Stomach (tissue), 9 donors: ENCODE results near the gene UBQLN1. TPM values are rescaled to one million over a fixed set of nuclear protein-coding genes. Genes with fewer than 3 reads are reported as not detected.

Experiments used
- DNase-seq, 2 donors: peaks; one replicate each; pipeline versions ENCODE4 v3.0.0 to v3.0.0-alpha.2; 2013 to 2019
- H3K27ac ChIP-seq, 5 donors: fragments of 200-600 bp in 4 of 5; sonication (generic) in 4 of 5; one replicate each; pipeline ENCODE4 v1.5.1; 2013 to 2019; ENCODE audit warnings: mild to moderate bottlenecking in 1 of 5, moderate library complexity in 1 of 5
- H3K27me3 ChIP-seq, 3 donors: fragments of 200-600 bp; sonication (generic); one replicate each; pipeline ENCODE4 v1.5.1; 2017 to 2019; ENCODE audit warnings: mixed run types in 1 of 3
- H3K36me3 ChIP-seq, 4 donors: fragments of 200-600 bp; sonication (generic); 1 replicate in 3 of 4; 2 replicates in 1 of 4; pipeline ENCODE4 v1.5.1; 2016 to 2019
- H3K4me1 ChIP-seq, 4 donors: fragments of 200-600 bp; sonication (generic); one replicate each; pipeline ENCODE4 v1.5.1; 2016 to 2019
- H3K4me3 ChIP-seq, 4 donors: fragments of 200-600 bp; sonication (generic) in 3 of 4; one replicate each; pipeline ENCODE4 v1.5.1; 2016 to 2019; ENCODE audit warnings: mild to moderate bottlenecking in 1 of 4
- H3K9me3 ChIP-seq, 4 donors: fragments of 200-600 bp; sonication (generic); one replicate each; pipeline ENCODE4 v1.5.1; 2016 to 2019
- EP300 ChIP-seq: sonication (generic); formaldehyde crosslinking; IDR thresholded peaks from one replicate; pipeline ENCODE4 v1.6.1; 2017; ENCODE audit warnings: antibody characterized with exemption
- POLR2A ChIP-seq, 4 donors: fragments of 450-650 bp; IDR thresholded peaks; one replicate each; pipeline ENCODE4 v1.6.1; 2016; ENCODE audit warnings: antibody characterized with exemption in 4 of 4, control low read depth in 2 of 4, mild to moderate bottlenecking in 1 of 4, moderate library complexity in 1 of 4
- POLR2AphosphoS5 ChIP-seq, 3 donors: sonication (generic); formaldehyde crosslinking; IDR thresholded peaks; one replicate each; pipeline ENCODE4 v1.6.1; 2016; ENCODE audit warnings: antibody characterized with exemption in 3 of 3
- WGBS, 5 donors: extraction: QIAGEN DNeasy Blood & Tissue Kit in 3 of 5; methylation state at CpG; one replicate each; pipeline versions ENCODE4 v1.1.5 to v1.1.7; 2013 to 2018; 5-methylcytosine and 5-hydroxymethylcytosine counted together
- intact Hi-C: fragments of 100-400 bp; cut with DNase I; formaldehyde crosslinking; loops from one replicate; pipeline ENCODE4 v1.15.1; 2023; ENCODE audit warnings: low total_unique reads
- polyA plus RNA-seq, 3 donors: library from polyadenylated mRNA; stranded (reverse); fragments of 200-250 nt; gene quantifications; one replicate each; pipeline ENCODE4 v1.2.3, GENCODE V29; 2013
- total RNA-seq, 5 donors: library from RNA; depleted of rRNA; stranded (reverse); fragments of >200 nt; gene quantifications; one replicate each; pipeline versions ENCODE4 v1.1.0 to v1.2.3, GENCODE V29; 2014 to 2016
- TF ChIP-seq, protein P1 (sequence below), 7 experiments: fragments of 450-650 bp in 4 of 7; fragments of 200-600 bp in 3 of 7; sonication (generic) in 3 of 7; IDR thresholded peaks; one replicate each; pipeline ENCODE4 v1.5.1; 2016 to 2019; ENCODE audit warnings: antibody characterized with exemption in 7 of 7, control low read depth in 2 of 7, mild to moderate bottlenecking in 1 of 7
- donor health status: healthy with polysubstance abuse.
- donor health status: Bipolar disorder and iron deficiency.
- donor health status: healthy.

Gene UBQLN1
- total and polyA plus RNA-seq, 8 donors, result 24.5 to 124 (median 74.6) TPM

DNA sequence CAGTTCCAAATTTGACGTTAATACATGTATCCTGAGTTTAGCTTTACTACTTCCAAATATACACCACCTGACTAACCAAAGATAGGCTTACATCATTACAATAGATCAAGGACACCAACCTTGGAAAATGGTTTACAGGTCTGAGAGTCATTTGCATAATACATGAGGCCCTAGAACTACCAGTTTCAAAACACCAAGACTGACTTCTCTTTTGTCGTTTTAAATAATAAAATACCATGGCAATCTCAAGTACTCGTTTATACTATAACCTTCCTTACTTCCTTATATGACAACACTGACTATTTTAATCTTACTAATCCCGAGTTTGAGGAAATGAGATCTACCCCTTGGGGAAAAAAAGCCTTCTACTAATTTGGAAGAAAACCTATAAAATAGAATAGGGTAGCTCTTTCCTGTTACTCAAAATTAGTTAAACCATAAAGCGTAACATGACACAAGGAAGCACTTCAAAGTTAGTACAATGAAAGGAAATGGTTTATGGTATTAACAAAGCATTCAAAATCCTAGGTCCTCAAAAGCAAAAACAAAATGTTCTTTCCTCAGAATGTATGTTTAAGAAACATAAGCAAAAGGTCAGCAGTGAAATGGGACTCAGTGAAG, 42.1 kb downstream of the UBQLN1 start:
- Histone ChIP-seq H3K27ac (peak overlapping the region in 2 of 5 donors; percentile 1 to 33), H3K4me1 (peaks cover 0 to 11% (median 4%) of the 10 kb centered on the region in 4 donors), H3K9me3 (no peaks in the 10 kb centered on the region), H3K27me3 (no peaks in the 10 kb centered on the region), H3K4me3 (no peak overlapping the region), H3K36me3 (peaks cover 34 to 81% (median 72%) of the 10 kb centered on the region in 4 donors)
- WGBS, 5 donors, result 55 to 76% (median 69%) methylated on average over 5 of the region's 5 CpGs
- TF ChIP-seq, protein P1, sequence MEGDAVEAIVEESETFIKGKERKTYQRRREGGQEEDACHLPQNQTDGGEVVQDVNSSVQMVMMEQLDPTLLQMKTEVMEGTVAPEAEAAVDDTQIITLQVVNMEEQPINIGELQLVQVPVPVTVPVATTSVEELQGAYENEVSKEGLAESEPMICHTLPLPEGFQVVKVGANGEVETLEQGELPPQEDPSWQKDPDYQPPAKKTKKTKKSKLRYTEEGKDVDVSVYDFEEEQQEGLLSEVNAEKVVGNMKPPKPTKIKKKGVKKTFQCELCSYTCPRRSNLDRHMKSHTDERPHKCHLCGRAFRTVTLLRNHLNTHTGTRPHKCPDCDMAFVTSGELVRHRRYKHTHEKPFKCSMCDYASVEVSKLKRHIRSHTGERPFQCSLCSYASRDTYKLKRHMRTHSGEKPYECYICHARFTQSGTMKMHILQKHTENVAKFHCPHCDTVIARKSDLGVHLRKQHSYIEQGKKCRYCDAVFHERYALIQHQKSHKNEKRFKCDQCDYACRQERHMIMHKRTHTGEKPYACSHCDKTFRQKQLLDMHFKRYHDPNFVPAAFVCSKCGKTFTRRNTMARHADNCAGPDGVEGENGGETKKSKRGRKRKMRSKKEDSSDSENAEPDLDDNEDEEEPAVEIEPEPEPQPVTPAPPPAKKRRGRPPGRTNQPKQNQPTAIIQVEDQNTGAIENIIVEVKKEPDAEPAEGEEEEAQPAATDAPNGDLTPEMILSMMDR (IDR thresholded peaks at IDR 0.05), result no peak
- TF ChIP-seq POLR2AphosphoS5 (IDR thresholded peaks at IDR 0.05) (no peak), POLR2A (IDR thresholded peaks at IDR 0.05) (no peak), EP300 (no peak)
- no peak for DNase-seq
- intact Hi-C loops, result no loop called here

DNA sequence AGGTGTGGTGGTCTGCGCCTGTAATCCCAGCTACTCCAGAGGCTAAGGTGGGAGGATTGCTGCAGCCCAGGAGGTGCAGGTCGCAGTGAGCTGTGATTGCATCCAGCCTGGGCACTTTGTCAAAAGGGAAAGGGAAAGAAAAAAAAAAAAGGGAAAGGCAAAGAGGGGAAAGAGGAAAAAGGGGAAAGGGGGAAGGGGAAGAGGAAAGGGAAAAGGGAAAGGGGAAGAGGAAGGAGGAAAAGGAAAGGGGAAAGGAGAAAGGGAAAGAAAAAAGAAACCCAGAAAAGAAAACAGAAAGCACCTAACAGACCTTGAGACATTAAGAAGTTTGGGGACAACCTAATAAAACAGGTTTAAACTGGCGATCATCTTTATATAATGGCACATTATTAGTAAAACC, 44.8 kb downstream of the UBQLN1 start:
- no peak for DNase-seq
- no peaks in the 10 kb centered on the region for H3K9me3 ChIP-seq
- no peak overlapping the region for H3K4me3 ChIP-seq
- 91 to 95% (median 91%) methylated on average over 3 of the region's 3 CpGs for WGBS, 5 donors
- intact Hi-C loops, result no loop called here
- no peak overlapping the region for H3K27ac ChIP-seq
- TF ChIP-seq, protein P1 (IDR thresholded peaks at IDR 0.05), result no peak
- TF ChIP-seq EP300 (no peak), POLR2AphosphoS5 (IDR thresholded peaks at IDR 0.05) (no peak)
- no peaks in the 10 kb centered on the region for H3K27me3 ChIP-seq
- H3K36me3 ChIP-seq, result peaks cover 45 to 87% (median 85%) of the 10 kb centered on the region in 4 donors
- H3K4me1 ChIP-seq, result peaks cover 0 to 11% (median 4%) of the 10 kb centered on the region in 4 donors

DNA sequence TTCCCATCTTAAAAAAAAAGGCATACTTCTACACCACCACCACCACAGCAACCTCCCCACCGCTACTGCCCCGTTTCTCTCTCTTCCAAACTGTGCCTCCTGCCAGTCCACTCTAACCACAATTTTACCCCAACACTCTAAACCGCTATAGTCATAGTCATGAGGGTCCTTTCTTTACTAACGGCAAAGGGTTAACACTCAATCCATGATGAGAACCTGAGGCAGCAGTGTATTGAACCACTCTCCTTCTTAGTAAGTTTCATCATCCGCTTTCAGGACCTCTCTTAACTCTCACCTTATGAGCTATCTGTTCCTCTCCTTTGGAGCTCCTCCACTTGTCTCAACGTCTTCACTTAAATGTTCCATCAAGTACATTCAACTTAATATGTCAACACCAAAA, 50.8 kb downstream of the UBQLN1 start:
- Histone ChIP-seq H3K27me3 (no peaks in the 10 kb centered on the region), H3K36me3 (peaks cover 32 to 100% (median 98%) of the 10 kb centered on the region in 4 donors), H3K4me1 (no peaks in the 10 kb centered on the region), H3K27ac (no peak overlapping the region), H3K4me3 (no peak overlapping the region), H3K9me3 (no peaks in the 10 kb centered on the region)
- intact Hi-C loops, result no loop called here
- TF ChIP-seq POLR2AphosphoS5 (IDR thresholded peaks at IDR 0.05), result no peak
- TF ChIP-seq EP300, result no peak
- TF ChIP-seq, protein P1 (IDR thresholded peaks at IDR 0.05), result no peak
- no peak for TF ChIP-seq POLR2A (IDR thresholded peaks at IDR 0.05)
- no peak for DNase-seq
- WGBS, 5 donors, result 82 to 92% (median 86%) methylated on average over 6 of the region's 6 CpGs

DNA sequence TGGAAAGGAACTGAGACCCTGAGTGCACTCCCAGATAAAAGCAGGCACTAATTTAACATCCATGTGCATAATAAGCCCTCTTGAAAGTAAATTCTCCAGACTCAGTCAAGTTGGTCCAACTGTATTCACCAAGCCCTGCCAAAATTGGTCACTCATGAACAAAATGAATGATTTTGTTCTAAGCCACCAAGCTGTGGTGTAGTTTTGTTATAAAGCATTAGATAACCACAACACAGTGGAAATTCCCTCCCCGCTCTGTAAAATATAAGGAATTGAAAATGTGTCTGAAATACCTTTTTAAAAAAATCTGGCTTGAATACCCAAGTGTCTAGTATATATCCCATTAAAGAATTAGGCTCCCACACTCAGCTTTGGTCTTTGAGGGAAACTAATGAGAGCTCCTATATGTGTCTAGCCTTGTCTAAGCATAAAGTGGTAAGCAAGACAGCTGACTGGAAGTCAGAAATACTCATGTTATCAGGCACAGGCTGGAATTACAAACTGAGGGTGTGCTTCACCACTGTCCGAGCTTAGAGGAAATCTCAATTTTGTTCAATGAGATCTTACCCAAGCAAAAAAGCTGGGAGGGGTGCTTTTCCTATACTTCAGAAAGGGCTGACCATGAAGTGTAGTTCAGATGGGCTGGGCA, 51.6 kb downstream of the UBQLN1 start:
- H3K9me3 ChIP-seq, result no peaks in the 10 kb centered on the region
- H3K27me3 ChIP-seq, result no peaks in the 10 kb centered on the region
- intact Hi-C loops, result no loop called here
- 88 to 95% (median 95%) methylated on average over 2 of the region's 2 CpGs for WGBS, 5 donors
- no peak for DNase-seq
- H3K4me1 ChIP-seq, result no peaks in the 10 kb centered on the region
- H3K27ac ChIP-seq, result no peak overlapping the region
- peaks cover 28 to 100% (median 98%) of the 10 kb centered on the region in 4 donors for H3K36me3 ChIP-seq
- H3K4me3 ChIP-seq, result no peak overlapping the region
- no peak for TF ChIP-seq POLR2A (IDR thresholded peaks at IDR 0.05)
- TF ChIP-seq, protein P1 (IDR thresholded peaks at IDR 0.05), result no peak
- TF ChIP-seq POLR2AphosphoS5 (IDR thresholded peaks at IDR 0.05), result no peak
- no peak for TF ChIP-seq EP300
